ENCODE data around the gene SHBG. TPM values are rescaled to one million over a fixed set of nuclear protein-coding genes. Genes with fewer than 3 reads are reported as not detected.

The SHBG gene
- total RNA-seq, 1 donor from 2014 or later: not detected

DNA sequence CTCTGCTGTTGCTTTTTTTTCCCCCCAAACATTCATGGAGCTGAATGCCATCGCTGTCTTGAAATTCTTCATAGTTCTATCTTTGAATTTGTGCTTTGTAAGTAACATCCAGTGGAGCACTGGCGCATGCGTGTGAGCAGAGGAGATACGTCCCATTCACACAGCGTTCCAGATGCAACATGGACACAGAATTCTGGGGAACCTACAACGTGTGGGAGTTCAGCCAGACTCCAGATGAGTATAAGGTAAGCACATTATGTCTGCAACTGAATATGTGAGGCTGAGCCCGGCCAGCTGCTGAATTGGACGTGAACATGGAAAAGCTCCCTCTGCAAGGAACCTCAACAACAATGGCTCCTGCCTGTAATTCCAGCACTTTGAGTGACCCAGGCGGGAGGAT, 16.5 kb downstream of the SHBG start:
- Histone ChIP-seq H3K4me3 (no peak overlapping the region), H3K27me3 (ENCODE audit: low read depth) (peaks cover 26% of the 10 kb centered on the region), H3K4me1 (peaks cover 15% of the 10 kb centered on the region), H3K36me3 (no peaks in the 10 kb centered on the region), H3K9me3 (no peaks in the 10 kb centered on the region), H3K27ac (no peak overlapping the region)
- ATAC-seq: no peak
- DNase-seq: no peak
- TF ChIP-seq, protein P1, sequence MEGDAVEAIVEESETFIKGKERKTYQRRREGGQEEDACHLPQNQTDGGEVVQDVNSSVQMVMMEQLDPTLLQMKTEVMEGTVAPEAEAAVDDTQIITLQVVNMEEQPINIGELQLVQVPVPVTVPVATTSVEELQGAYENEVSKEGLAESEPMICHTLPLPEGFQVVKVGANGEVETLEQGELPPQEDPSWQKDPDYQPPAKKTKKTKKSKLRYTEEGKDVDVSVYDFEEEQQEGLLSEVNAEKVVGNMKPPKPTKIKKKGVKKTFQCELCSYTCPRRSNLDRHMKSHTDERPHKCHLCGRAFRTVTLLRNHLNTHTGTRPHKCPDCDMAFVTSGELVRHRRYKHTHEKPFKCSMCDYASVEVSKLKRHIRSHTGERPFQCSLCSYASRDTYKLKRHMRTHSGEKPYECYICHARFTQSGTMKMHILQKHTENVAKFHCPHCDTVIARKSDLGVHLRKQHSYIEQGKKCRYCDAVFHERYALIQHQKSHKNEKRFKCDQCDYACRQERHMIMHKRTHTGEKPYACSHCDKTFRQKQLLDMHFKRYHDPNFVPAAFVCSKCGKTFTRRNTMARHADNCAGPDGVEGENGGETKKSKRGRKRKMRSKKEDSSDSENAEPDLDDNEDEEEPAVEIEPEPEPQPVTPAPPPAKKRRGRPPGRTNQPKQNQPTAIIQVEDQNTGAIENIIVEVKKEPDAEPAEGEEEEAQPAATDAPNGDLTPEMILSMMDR (IDR thresholded peaks at IDR 0.05): no peak
- intact Hi-C loops (cut with DNase I): no loop called here

DNA sequence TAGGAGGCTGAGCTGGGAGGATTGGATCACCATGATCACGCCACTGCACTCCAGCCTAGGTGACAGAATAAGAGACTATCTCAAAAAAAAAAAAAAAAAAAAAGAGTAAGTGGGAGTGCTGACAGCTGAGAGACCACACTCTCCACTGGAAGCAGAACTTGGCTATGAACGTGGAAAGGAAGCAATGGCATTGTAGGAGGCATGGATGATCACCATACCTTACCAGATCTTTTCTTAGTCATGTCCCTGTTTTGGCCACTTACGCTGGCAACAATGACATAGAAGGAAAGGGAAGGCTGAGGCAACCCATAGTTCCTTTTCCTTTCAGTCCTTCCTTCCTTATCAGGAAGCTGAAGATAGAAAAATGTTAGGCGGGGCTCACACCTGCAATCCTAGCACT, 17.1 kb downstream of the SHBG start:
- intact Hi-C loops (cut with DNase I): no loop called here
- DNase-seq (no peak), ATAC-seq (no peak)
- Histone ChIP-seq H3K4me3 (no peak overlapping the region), H3K4me1 (peaks cover 20% of the 10 kb centered on the region), H3K36me3 (no peaks in the 10 kb centered on the region), H3K9me3 (no peaks in the 10 kb centered on the region), H3K27ac (no peak overlapping the region), H3K27me3 (ENCODE audit: low read depth) (peaks cover 31% of the 10 kb centered on the region)
- TF ChIP-seq, protein P1 (IDR thresholded peaks at IDR 0.05): no peak

- DNase-seq (peak; percentile 78), ATAC-seq (peak; percentile 79 to 83)
- Histone ChIP-seq H3K36me3 (no peaks in the 10 kb centered on the region), H3K9me3 (no peaks in the 10 kb centered on the region), H3K27me3 (ENCODE audit: low read depth) (peaks cover 37% of the 10 kb centered on the region), H3K4me3 (peak within 1 kb of the TSS; percentile 58), H3K27ac (no peak within 1 kb of the TSS), H3K4me1 (peaks cover 20% of the 10 kb centered on the region)
- TF ChIP-seq, protein P1 (IDR thresholded peaks at IDR 0.05): no peak
- intact Hi-C loops (cut with DNase I): no loop called here
Observed at GRCh38 chr17:7650509-7651096, 20.7 kb downstream of the SHBG start, which contains the start of gene ATP1B2. Gene ATP1B2 (plus strand): TSS chr17:7650926. CDS start chr17:7651519, 593 bp downstream.

GRCh38 chr17:7651097-7651664, 21.2 kb downstream of the SHBG start:
- Histone ChIP-seq H3K27me3 (ENCODE audit: low read depth) (peaks cover 37% of the 10 kb centered on the region), H3K36me3 (no peaks in the 10 kb centered on the region), H3K27ac (no peak overlapping the region), H3K9me3 (no peaks in the 10 kb centered on the region), H3K4me3 (peak overlapping the region; percentile 58), H3K4me1 (peaks cover 20% of the 10 kb centered on the region)
- TF ChIP-seq, protein P1 (IDR thresholded peaks at IDR 0.05): no peak
- peak in 1 of 2 donors; percentile 7 for ATAC-seq
- no peak for DNase-seq
- intact Hi-C loops (cut with DNase I): no loop called here

DNA sequence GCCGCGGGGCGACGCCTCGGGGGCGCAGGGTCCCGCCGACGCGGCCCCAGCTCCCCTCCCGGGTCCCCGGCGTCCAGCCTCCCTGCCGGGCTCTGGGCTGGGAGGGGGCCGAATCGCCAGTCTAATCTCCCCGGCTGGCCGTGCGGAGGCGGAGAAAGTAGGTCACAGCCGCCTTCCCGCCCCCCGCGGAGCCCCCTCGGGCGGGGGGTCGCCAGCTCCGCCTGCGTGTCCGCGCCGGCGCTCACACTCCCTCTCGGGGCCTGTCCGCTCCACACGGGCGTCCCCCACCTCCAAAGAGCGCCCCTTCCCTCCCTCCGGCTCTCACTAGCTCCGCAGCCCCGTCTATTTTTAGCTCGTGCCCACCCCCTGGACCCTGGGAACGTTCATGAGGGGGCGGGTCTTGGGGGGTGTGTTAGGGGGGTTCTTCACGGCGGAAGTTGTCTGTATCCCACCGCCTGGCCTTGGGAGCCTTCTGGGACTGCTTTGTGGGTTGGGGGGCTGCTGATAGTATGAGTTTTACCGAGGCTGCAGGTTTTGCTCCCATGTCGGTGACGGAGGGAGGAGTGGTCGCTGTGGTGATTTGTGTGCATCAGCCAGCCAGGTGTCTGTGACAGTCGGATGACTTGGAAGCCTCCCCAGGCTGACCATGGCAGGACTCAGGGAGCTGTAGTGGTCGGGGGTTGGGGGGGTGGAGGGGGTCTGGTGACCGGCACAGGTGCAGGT, 21.9 kb downstream of the SHBG start:
- H3K4me1 ChIP-seq: peaks cover 20% of the 10 kb centered on the region
- H3K4me3 ChIP-seq: peak overlapping the region; percentile 58
- intact Hi-C loops (cut with DNase I): no loop called here
- ATAC-seq: peak; percentile 2 to 22
- H3K27ac ChIP-seq: no peak overlapping the region
- peaks cover 37% of the 10 kb centered on the region for H3K27me3 ChIP-seq (ENCODE audit: low read depth)
- H3K9me3 ChIP-seq: no peaks in the 10 kb centered on the region
- DNase-seq: no peak
- H3K36me3 ChIP-seq: no peaks in the 10 kb centered on the region
- TF ChIP-seq, protein P1 (IDR thresholded peaks at IDR 0.05): no peak
